GM18861 (cell line): ENCODE results near the gene CDC42SE2.
"Not testable (repeated sequence)": the region's sequence is repeated elsewhere in the genome, so short reads cannot be mapped to it uniquely, and the experiment has no call there.

Source experiments
- ATAC-seq: cut with Tn5 transposase; IDR thresholded peaks from one replicate; pipeline ENCODE4 v1.9.1; 2021; ENCODE audit not compliant: unreplicated experiment

Gene CDC42SE2

GRCh38 chr5:131250751-131251475 lies 12.9 kb upstream of the CDC42SE2 start:
- ATAC-seq, result no peak

GRCh38 chr5:131252824-131253171 lies 11.1 kb upstream of the CDC42SE2 start:
- ATAC-seq, result peak; percentile 83

GRCh38 chr5:131254025-131254424 lies 9.8 kb upstream of the CDC42SE2 start:
- not testable (repeated sequence) for ATAC-seq

GRCh38 chr5:131254741-131255140 lies 9.1 kb upstream of the CDC42SE2 start:
- ATAC-seq, result no peak

GRCh38 chr5:131256507-131256823 lies 7.4 kb upstream of the CDC42SE2 start:
- no peak for ATAC-seq

GRCh38 chr5:131258733-131259132 lies 5.1 kb upstream of the CDC42SE2 start:
- no peak for ATAC-seq

GRCh38 chr5:131259326-131259725 lies 4.5 kb upstream of the CDC42SE2 start:
- no peak for ATAC-seq

GRCh38 chr5:131260895-131261294 lies 3.0 kb upstream of the CDC42SE2 start:
- no peak for ATAC-seq

GRCh38 chr5:131261483-131261882 lies 2.4 kb upstream of the CDC42SE2 start:
- no peak for ATAC-seq

GRCh38 chr5:131262953-131263541 lies 806 bp upstream of the CDC42SE2 start:
- ATAC-seq, result peak; percentile 16

GRCh38 chr5:131264451-131265099 lies 722 bp downstream of the CDC42SE2 start:
- ATAC-seq, result no peak

- ATAC-seq, result peak; percentile 36
These were observed 1.5 kb downstream of the CDC42SE2 start for GRCh38 chr5:131265311-131265803.

- no peak for ATAC-seq
These were observed 2.7 kb downstream of the CDC42SE2 start for GRCh38 chr5:131266370-131267060.

- ATAC-seq, result no peak
These were observed 5.0 kb downstream of the CDC42SE2 start for GRCh38 chr5:131268758-131269370.

GRCh38 chr5:131270809-131271208 lies 7.0 kb downstream of the CDC42SE2 start:
- no peak for ATAC-seq

- ATAC-seq, result not testable (repeated sequence)
These were observed 8.0 kb downstream of the CDC42SE2 start for GRCh38 chr5:131271888-131272287.

- ATAC-seq, result no peak
These were observed 8.5 kb downstream of the CDC42SE2 start for GRCh38 chr5:131272307-131272706.

- no peak for ATAC-seq
These were observed 8.9 kb downstream of the CDC42SE2 start for GRCh38 chr5:131272724-131273123.

- ATAC-seq, result peak; percentile 23
These were observed 10.6 kb downstream of the CDC42SE2 start for GRCh38 chr5:131274326-131275063.

GRCh38 chr5:131276072-131276471 lies 12.2 kb downstream of the CDC42SE2 start:
- no peak for ATAC-seq

GRCh38 chr5:131277447-131277846 lies 13.6 kb downstream of the CDC42SE2 start:
- ATAC-seq, result no peak
